HepG2 (cell line): ENCODE measurements around the gene CEP128. TPM values are rescaled to one million over a fixed set of nuclear protein-coding genes. Genes with fewer than 3 reads are reported as not detected.

Experiments used
- ATAC-seq: fragments of 200-7000 bp; cut with Tn5 transposase; 3 replicates; pipeline ENCODE4 v1.9.1; 2020; ENCODE audit warnings: mild to moderate bottlenecking, moderate library complexity
- BruUV-seq: library from RNA; stranded (reverse); fragments of 400-500 nt; replicated peaks from 2 replicates; lab custom pipeline; 2021; lab: Mats Ljungman, UMichigan
- CTCF ChIA-PET: fragments of 300-600 bp; formaldehyde crosslinking; extraction: SDS; loops from one replicate; lab custom pipeline; 2021; ENCODE audit warnings: low total read pairs, inconsistent platforms, low intra/inter-chr PET ratio; lab: Yijun Ruan, JAX
- POLR2A ChIA-PET: fragments of 350-600 bp; sonication (Branson Sonifier 250); formaldehyde crosslinking; loops from one replicate; lab custom pipeline; 2020; ENCODE audit warnings: antibody characterized with exemption, inconsistent platforms; lab: Yijun Ruan, JAX
- DNase-seq: peaks from one replicate; pipeline ENCODE4 v3.0.0-alpha.2; 2015; ENCODE audit warnings: low spot score
- FAIRE-seq: peaks from 3 replicates; lab custom pipeline; 2011; peaks lifted over from hg19 to GRCh38; lab: Jason Lieb, UNC
- H2AFZ ChIP-seq: one replicate; pipeline ENCODE4 v1.6.1; 2011; ENCODE audit warnings: low read length, inconsistent platforms
- H3K27ac ChIP-seq: fragments of 300-600 bp; 3 replicates; pipeline ENCODE4 v1.8.0; 2011; ENCODE audit warnings: mixed run types, mild to moderate bottlenecking, mixed read lengths, low read length, inconsistent platforms; ENCODE audit not compliant: insufficient read depth; ENCODE audit errors: extremely low read length
- H3K27me3 ChIP-seq, 2 experiments: fragments of 200-600 bp in 1 of 2; 2 replicates in 1 of 2; 3 replicates in 1 of 2; pipeline versions ENCODE4 v1.6.0 to v1.8.0; 2011; ENCODE audit warnings: low read length in 2 of 2, mild to moderate bottlenecking in 2 of 2, moderate library complexity in 2 of 2, inconsistent platforms in 1 of 2; ENCODE audit not compliant: insufficient read depth in 2 of 2, control insufficient read depth in 1 of 2
- H3K36me3 ChIP-seq, 2 experiments: fragments of 200-600 bp in 1 of 2; replicated peaks in 1 of 2; 2 replicates in 1 of 2; 3 replicates in 1 of 2; pipeline versions ENCODE4 v1.5.1 to v1.8.0; 2011; ENCODE audit warnings: low read length in 2 of 2, inconsistent platforms in 1 of 2; ENCODE audit not compliant: insufficient read depth in 2 of 2, control insufficient read depth in 1 of 2
- H3K4me1 ChIP-seq: 2 replicates; pipeline ENCODE4 v1.5.1; 2012; ENCODE audit warnings: low read length, inconsistent platforms; ENCODE audit not compliant: insufficient read depth
- H3K4me2 ChIP-seq: 2 replicates; pipeline ENCODE4 v1.6.0; 2011; ENCODE audit warnings: low read depth, low read length, inconsistent platforms
- H3K4me3 ChIP-seq, 3 experiments: fragments of 200-600 bp in 1 of 3; sonication (generic), shearing (Covaris generic) in 1 of 3; replicated peaks in 1 of 3; 2 replicates each; pipeline ENCODE4 v1.5.1; 2011 to 2016; ENCODE audit warnings: low read length in 3 of 3, inconsistent platforms in 2 of 3, low read depth in 2 of 3, mild to moderate bottlenecking in 2 of 3, control low read depth in 1 of 3, mixed read lengths in 1 of 3; ENCODE audit not compliant: insufficient read depth in 1 of 3
- H3K79me2 ChIP-seq: one replicate; pipeline ENCODE4 v1.6.1; 2011; ENCODE audit warnings: low read length, inconsistent platforms; ENCODE audit not compliant: insufficient read depth
- H3K9ac ChIP-seq: 2 replicates; pipeline ENCODE4 v1.6.0; 2011; ENCODE audit warnings: mild to moderate bottlenecking, low read depth, low read length, inconsistent platforms; ENCODE audit not compliant: insufficient read depth
- H3K9me3 ChIP-seq: 2 replicates; pipeline ENCODE4 v1.5.1; 2012; ENCODE audit warnings: mild to moderate bottlenecking, low read length
- H4K20me1 ChIP-seq: 2 replicates; pipeline ENCODE4 v1.6.0; 2011; ENCODE audit warnings: inconsistent platforms, mild to moderate bottlenecking, low read length, moderate library complexity; ENCODE audit not compliant: insufficient read depth
- CENPT ChIP-seq: sonication (generic); formaldehyde crosslinking; IDR thresholded peaks from 2 replicates; pipeline ENCODE4 v1.8.0; 2022; ENCODE audit warnings: low read depth, mild to moderate bottlenecking, moderate library complexity, missing genetic modification reagents
- CENPX ChIP-seq: sonication (generic); formaldehyde crosslinking; IDR thresholded peaks from 2 replicates; pipeline ENCODE4 v1.9.0; 2021; ENCODE audit warnings: mild to moderate bottlenecking, missing genetic modification reagents, moderate library complexity
- GLI4 ChIP-seq: sonication (generic); formaldehyde crosslinking; IDR thresholded peaks from 2 replicates; pipeline ENCODE4 v1.5.1; 2020; ENCODE audit warnings: missing genetic modification reagents, mild to moderate bottlenecking, moderate library complexity, borderline replicate concordance
- ISX ChIP-seq: sonication (generic); formaldehyde crosslinking; conservative IDR thresholded peaks from 2 replicates; pipeline ENCODE4 v1.5.0; 2020; ENCODE audit warnings: missing genetic modification reagents
- PLRG1 ChIP-seq: fragments of 450-650 bp; conservative IDR thresholded peaks from 2 replicates; pipeline ENCODE4 v1.6.1; 2016
- RAD51 ChIP-seq: fragments of 450-650 bp; IDR thresholded peaks from 2 replicates; pipeline ENCODE4 v1.6.1; 2016; ENCODE audit warnings: borderline replicate concordance
- RXRB ChIP-seq: IDR thresholded peaks from 2 replicates; pipeline ENCODE4 v1.6.1; 2016; ENCODE audit warnings: borderline replicate concordance, missing genetic modification reagents, missing compliant biosample characterization
- SP140L ChIP-seq: sonication (generic); formaldehyde crosslinking; IDR thresholded peaks from 2 replicates; pipeline ENCODE4 v1.4.0; 2020; ENCODE audit warnings: missing genetic modification reagents, borderline replicate concordance
- TIGD3 ChIP-seq: sonication (generic); formaldehyde crosslinking; IDR thresholded peaks from 2 replicates; pipeline ENCODE4 v1.5.1; 2020; ENCODE audit warnings: mild to moderate bottlenecking, missing genetic modification reagents, borderline replicate concordance
- TMF1 ChIP-seq: sonication (generic); formaldehyde crosslinking; IDR thresholded peaks from 2 replicates; pipeline ENCODE4 v1.8.1; 2022; ENCODE audit warnings: low read depth, missing genetic modification reagents
- ZMYM4 ChIP-seq: sonication (generic); formaldehyde crosslinking; IDR thresholded peaks from 2 replicates; pipeline ENCODE4 v1.8.1; 2023; ENCODE audit warnings: mild to moderate bottlenecking, missing genetic modification reagents
- ZNF569 ChIP-seq: sonication (generic); formaldehyde crosslinking; IDR thresholded peaks from 2 replicates; pipeline ENCODE4 v1.5.0; 2020; ENCODE audit warnings: mild to moderate bottlenecking, missing genetic modification reagents, moderate library complexity, borderline replicate concordance
- ZNF674 ChIP-seq: sonication (generic); formaldehyde crosslinking; IDR thresholded peaks from 2 replicates; pipeline ENCODE4 v1.5.0; 2020; ENCODE audit warnings: low read depth, mild to moderate bottlenecking, missing genetic modification reagents
- ZNF724P ChIP-seq: sonication (generic); formaldehyde crosslinking; IDR thresholded peaks from 2 replicates; pipeline ENCODE4 v1.8.0; 2022; ENCODE audit warnings: missing genetic modification reagents, borderline replicate concordance
- ZSCAN12 ChIP-seq: sonication (generic); formaldehyde crosslinking; IDR thresholded peaks from 2 replicates; pipeline ENCODE4 v1.9.0; 2021; ENCODE audit warnings: mild to moderate bottlenecking, missing genetic modification reagents
- in situ Hi-C: cut with HindIII; loops from 2 replicates; pipeline ENCODE4 v1.10.0; 2017; ENCODE audit warnings: low pct_unique_long_range_greater_than_20kb; ENCODE audit not compliant: extremely low pct_ligation_motif_present
- intact Hi-C: fragments of 100-400 bp; cut with micrococcal nuclease; formaldehyde crosslinking; loops from one replicate; pipeline ENCODE4 v1.10.0; 2022; ENCODE audit not compliant: unreplicated experiment
- polyA plus RNA-seq, 8 experiments: library from polyadenylated mRNA; depleted of rRNA in 3 of 8; stranded (reverse) in 7 of 8; unstranded in 1 of 8; fragments of >200 nt; fragmentation: Illumina TruSeq in 4 of 8; extraction: Trizol in 4 of 8; gene quantifications; 2 replicates each; pipeline versions ENCODE4 v1.2.1 to v1.2.3, GENCODE V29; 2011 to 2016; ENCODE audit warnings: low read depth in 4 of 8, missing spikeins in 1 of 8, mixed read lengths in 1 of 8; ENCODE audit not compliant: insufficient read depth in 1 of 8
- total RNA-seq, 5 experiments: library from RNA; depleted of rRNA; stranded (reverse); fragments of >200 nt; fragmentation: Illumina TruSeq; extraction: Trizol; gene quantifications; 2 replicates each; pipeline ENCODE4 v1.2.3, GENCODE V29; 2016; ENCODE audit warnings: low read depth in 1 of 5
- TF ChIP-seq, protein P1 (sequence below): sonication (generic); formaldehyde crosslinking; IDR thresholded peaks from 2 replicates; pipeline ENCODE4 v1.4.0; 2020; ENCODE audit warnings: mild to moderate bottlenecking, missing genetic modification reagents

Gene CEP128
- total and polyA plus RNA-seq, 2 of the 13 experiments (the other 11 are each of a cell fraction or from before 2014, with no cell fraction given), result 1.3 to 7.5 TPM

DNA sequence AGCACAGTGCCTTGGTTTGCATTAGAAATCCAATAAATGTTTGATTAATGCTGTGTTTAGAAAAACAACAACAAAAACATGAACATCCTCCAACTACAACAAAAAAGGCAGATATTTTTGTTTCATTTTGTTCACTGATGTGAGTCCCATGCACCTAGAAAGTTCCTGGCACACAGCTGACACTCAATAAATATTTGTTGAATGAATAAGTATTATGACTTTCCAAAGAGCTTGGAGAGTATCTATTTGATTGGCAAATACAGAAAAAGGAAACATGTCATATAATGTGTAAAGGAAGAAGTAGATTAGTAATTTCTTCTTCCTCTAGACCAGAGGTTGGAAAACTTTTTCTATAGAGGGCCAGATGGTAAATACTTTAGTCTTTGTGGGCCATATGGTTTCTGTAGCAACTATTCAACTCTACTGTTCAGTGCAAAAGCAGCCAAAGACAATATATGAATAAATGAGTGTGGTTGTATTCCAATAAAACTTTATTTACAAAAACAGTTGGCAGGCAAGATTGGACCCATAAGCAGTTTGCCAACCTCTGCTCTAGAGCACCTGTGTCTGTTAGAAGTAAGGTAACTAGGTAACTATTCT, 417.9 kb downstream of the CEP128 start:
- intact Hi-C loops (no loop called here), in situ Hi-C loops (no loop called here)
- Histone ChIP-seq H3K79me2 (no peaks in the 10 kb centered on the region), H3K4me1 (no peaks in the 10 kb centered on the region), H3K36me3 (no peaks in the 10 kb centered on the region), H3K27me3 (no peaks in the 10 kb centered on the region), H2AFZ (no peak overlapping the region), H3K9me3 (no peaks in the 10 kb centered on the region), H3K4me2 (no peak overlapping the region), H3K27ac (no peak overlapping the region), H4K20me1 (no peaks in the 10 kb centered on the region), H3K4me3 (no peak overlapping the region), H3K9ac (no peak overlapping the region)
- TF ChIP-seq RXRB (no peak), GLI4 (CRISPR knock-in tag) (no peak), ZSCAN12 (CRISPR knock-in tag) (no peak), TIGD3 (CRISPR knock-in tag) (no peak), CENPX (no peak), PLRG1 (no peak), ZNF674 (no peak)
- BruUV-seq, result no TSS peak
- DNase-seq (no peak), FAIRE-seq (no peak), ATAC-seq (no peak)
- ChIA-PET POLR2A (no interaction called here), CTCF (no interaction called here)

- ChIA-PET POLR2A (no interaction called here), CTCF (no interaction called here)
- Histone ChIP-seq H3K27ac (no peak overlapping the region), H3K4me3 (no peak overlapping the region), H4K20me1 (no peaks in the 10 kb centered on the region), H3K4me1 (no peaks in the 10 kb centered on the region), H3K27me3 (no peaks in the 10 kb centered on the region), H3K79me2 (no peaks in the 10 kb centered on the region), H3K9me3 (no peaks in the 10 kb centered on the region), H3K36me3 (no peaks in the 10 kb centered on the region), H3K4me2 (no peak overlapping the region), H2AFZ (no peak overlapping the region), H3K9ac (no peak overlapping the region)
- BruUV-seq, result no TSS peak
- DNase-seq (no peak), FAIRE-seq (no peak), ATAC-seq (no peak)
- intact Hi-C loops, result no loop called here
- in situ Hi-C loops, result no loop called here
- TF ChIP-seq ZMYM4 (CRISPR knock-in tag) (no peak), ZNF724P (CRISPR knock-in tag) (no peak), CENPT (CRISPR knock-in tag) (no peak), SP140L (no peak), TMF1 (CRISPR knock-in tag) (no peak), ISX (no peak), ZNF569 (CRISPR knock-in tag) (no peak), RAD51 (no peak)
- TF ChIP-seq, protein P1, sequence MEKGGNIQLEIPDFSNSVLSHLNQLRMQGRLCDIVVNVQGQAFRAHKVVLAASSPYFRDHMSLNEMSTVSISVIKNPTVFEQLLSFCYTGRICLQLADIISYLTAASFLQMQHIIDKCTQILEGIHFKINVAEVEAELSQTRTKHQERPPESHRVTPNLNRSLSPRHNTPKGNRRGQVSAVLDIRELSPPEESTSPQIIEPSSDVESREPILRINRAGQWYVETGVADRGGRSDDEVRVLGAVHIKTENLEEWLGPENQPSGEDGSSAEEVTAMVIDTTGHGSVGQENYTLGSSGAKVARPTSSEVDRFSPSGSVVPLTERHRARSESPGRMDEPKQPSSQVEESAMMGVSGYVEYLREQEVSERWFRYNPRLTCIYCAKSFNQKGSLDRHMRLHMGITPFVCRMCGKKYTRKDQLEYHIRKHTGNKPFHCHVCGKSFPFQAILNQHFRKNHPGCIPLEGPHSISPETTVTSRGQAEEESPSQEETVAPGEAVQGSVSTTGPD (CRISPR knock-in tag), result no peak
These were observed 418.6 kb downstream of the CEP128 start for GRCh38 chr14:80522936-80523335.
